Heart left ventricle (tissue), 16 donors: ENCODE results near the gene DYSF. TPM values are rescaled to one million over a fixed set of nuclear protein-coding genes. Genes with fewer than 3 reads are reported as not detected.

ENCODE experiments used
- ATAC-seq, 4 donors: fragments of 200-7000 bp; cut with Tn5 transposase; one replicate each; pipeline ENCODE4 v1.9.1; 2020 to 2022; ENCODE audit warnings: moderate library complexity in 4 of 4, mild to moderate bottlenecking in 3 of 4, moderate number of reproducible peaks in 1 of 4
- DNase-seq, 5 donors: peaks; one replicate each; pipeline ENCODE4 v3.0.0-alpha.2; 2020
- H3K27ac ChIP-seq, 12 donors: fragments of 200-600 bp; sonication (generic) in 4 of 12; one replicate each; pipeline versions ENCODE4 v1.5.0 to v1.8.0; 2016 to 2022; ENCODE audit warnings: mild to moderate bottlenecking in 2 of 12
- H3K27me3 ChIP-seq, 9 donors: fragments of 200-600 bp; sonication (generic) in 2 of 9; one replicate each; pipeline versions ENCODE4 v1.5.1 to v1.8.0; 2016 to 2022; ENCODE audit warnings: mild to moderate bottlenecking in 3 of 9
- H3K36me3 ChIP-seq, 9 donors: fragments of 200-600 bp; sonication (generic) in 2 of 9; one replicate each; pipeline versions ENCODE4 v1.5.0 to v1.8.0; 2018 to 2022; ENCODE audit warnings: mild to moderate bottlenecking in 2 of 9
- H3K4me1 ChIP-seq, 12 donors: fragments of 200-600 bp; sonication (generic) in 4 of 12; one replicate each; pipeline versions ENCODE4 v1.5.0 to v1.8.0; 2016 to 2022; ENCODE audit warnings: mild to moderate bottlenecking in 3 of 12
- H3K4me3 ChIP-seq, 12 donors: fragments of 200-600 bp; sonication (generic) in 4 of 12; one replicate each; pipeline versions ENCODE4 v1.5.0 to v1.8.0; 2017 to 2022; ENCODE audit warnings: mild to moderate bottlenecking in 9 of 12, moderate library complexity in 4 of 12
- H3K9me3 ChIP-seq, 12 donors: fragments of 200-600 bp; sonication (generic) in 4 of 12; one replicate each; pipeline versions ENCODE4 v1.5.0 to v1.8.0; 2016 to 2022; ENCODE audit warnings: mild to moderate bottlenecking in 1 of 12
- POLR2A ChIP-seq, 2 donors: fragments of 450-650 bp; IDR thresholded peaks; one replicate each; pipeline ENCODE4 v1.6.1; 2017; ENCODE audit warnings: antibody characterized with exemption in 2 of 2, mild to moderate bottlenecking in 2 of 2, moderate library complexity in 2 of 2
- WGBS, 4 donors: extraction: QIAGEN DNeasy Blood & Tissue Kit in 2 of 4; methylation state at CpG; one replicate each; pipeline versions ENCODE4 v1.1.5 to v1.1.7; 2013 to 2018; 5-methylcytosine and 5-hydroxymethylcytosine counted together
- intact Hi-C, 10 donors: fragments of 100-400 bp; cut with DNase I; formaldehyde crosslinking; loops; one replicate each; pipeline versions ENCODE4 v1.11.1 to v1.14.2; 2022
- polyA plus RNA-seq, 2 donors: library from polyadenylated mRNA; stranded (reverse); fragments of 200-250 nt; gene quantifications; one replicate each; pipeline ENCODE4 v1.2.3, GENCODE V29; 2013
- total RNA-seq, 9 donors: library from RNA; depleted of rRNA in 2 of 9; stranded (reverse); fragments of >200 nt in 2 of 9; fragmentation: NEBNext Ultra II Directional in 3 of 9; extraction: Animal tissue kit (Norgen Biotek cat#: 25700) in 3 of 9; gene quantifications; one replicate each; pipeline versions ENCODE4 v1.1.0 to v1.2.4, GENCODE V29; 2016 to 2023
- TF ChIP-seq, protein P1 (sequence below), 12 donors: fragments of 200-600 bp; sonication (generic) in 4 of 12; IDR thresholded peaks; one replicate each; pipeline versions ENCODE4 v1.5.0 to v1.8.0; 2018 to 2022; ENCODE audit warnings: antibody characterized with exemption in 12 of 12, mild to moderate bottlenecking in 5 of 12
- donor health status: ischemic (EF 13 %, LVEDD 7.1; RV severe dilation, severe dysfunction).
- donor health status: healthy with polysubstance abuse.
- donor health status: DM: no; HTN: yes; CAD: no.
- donor health status: DM: no; HTN: no; CAD: no.
- donor health status: ischemic (EF 25% LVEDD 6.9; RV normal size, moderate dysfunction).
- donor health status: ischemic (EF 25% LVEDD 5.7; RV mildly dilated, moderate dysfunction).
- donor health status: healthy.
- donor health status: DM: yes; HTN: yes; CAD: no.
- donor health status: ischemic (EF 35%, LVEDD 5.7; RV mildly dilated, moderate dysfunction).
- donor health status: nonischemic (EF 11% LVEDD 7.7; RV severe dilation, severe dysfunction).
- donor health status: DM: yes; HTN: yes; CAD: no.
- donor health status: PGD.
- donor health status: ischemic (EF 29% LVEDD 5.4; RV normal size, mild dysfunction).
- donor health status: nonischemic (EF 23%, LVEDD 6.1; RV moderate dilation, normal function).

DYSF gene
- total and polyA plus RNA-seq, 11 donors = 25.5 to 99.9 (median 78.6) TPM

DNA sequence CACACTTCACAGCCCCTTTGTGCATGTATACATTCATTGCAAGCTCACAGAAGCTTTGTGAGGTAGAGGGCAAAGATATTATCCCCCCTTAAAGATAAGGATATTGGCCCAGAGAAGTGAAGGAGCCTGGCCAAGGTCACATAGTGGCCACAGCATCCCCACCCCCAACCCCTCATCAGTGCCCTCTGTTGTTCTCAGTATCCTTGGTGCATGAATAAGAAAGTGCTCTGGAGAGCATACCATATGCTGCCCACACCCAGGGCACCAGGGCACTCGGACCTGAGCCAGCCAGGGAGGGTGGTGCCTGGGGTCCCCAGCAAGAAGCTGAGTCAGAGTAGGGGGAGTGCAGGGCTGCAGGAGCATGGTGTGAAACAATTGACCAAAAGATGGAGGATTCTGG is 3.3 kb downstream of the DYSF start:
- WGBS, 4 donors = 44 to 65% (median 58%) methylated on average over 1 of the region's 1 CpG
- TF ChIP-seq, protein P1, sequence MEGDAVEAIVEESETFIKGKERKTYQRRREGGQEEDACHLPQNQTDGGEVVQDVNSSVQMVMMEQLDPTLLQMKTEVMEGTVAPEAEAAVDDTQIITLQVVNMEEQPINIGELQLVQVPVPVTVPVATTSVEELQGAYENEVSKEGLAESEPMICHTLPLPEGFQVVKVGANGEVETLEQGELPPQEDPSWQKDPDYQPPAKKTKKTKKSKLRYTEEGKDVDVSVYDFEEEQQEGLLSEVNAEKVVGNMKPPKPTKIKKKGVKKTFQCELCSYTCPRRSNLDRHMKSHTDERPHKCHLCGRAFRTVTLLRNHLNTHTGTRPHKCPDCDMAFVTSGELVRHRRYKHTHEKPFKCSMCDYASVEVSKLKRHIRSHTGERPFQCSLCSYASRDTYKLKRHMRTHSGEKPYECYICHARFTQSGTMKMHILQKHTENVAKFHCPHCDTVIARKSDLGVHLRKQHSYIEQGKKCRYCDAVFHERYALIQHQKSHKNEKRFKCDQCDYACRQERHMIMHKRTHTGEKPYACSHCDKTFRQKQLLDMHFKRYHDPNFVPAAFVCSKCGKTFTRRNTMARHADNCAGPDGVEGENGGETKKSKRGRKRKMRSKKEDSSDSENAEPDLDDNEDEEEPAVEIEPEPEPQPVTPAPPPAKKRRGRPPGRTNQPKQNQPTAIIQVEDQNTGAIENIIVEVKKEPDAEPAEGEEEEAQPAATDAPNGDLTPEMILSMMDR (IDR thresholded peaks at IDR 0.05) = no peak
- TF ChIP-seq POLR2A (IDR thresholded peaks at IDR 0.05) = no peak
- Histone ChIP-seq H3K27ac (peak overlapping the region; percentile 47 to 92 (median 90)), H3K4me3 (no peak overlapping the region), H3K27me3 (peaks cover 0 to 12% (median 0%) of the 10 kb centered on the region in 9 donors), H3K4me1 (peaks cover 0 to 99% (median 90%) of the 10 kb centered on the region in 12 donors), H3K36me3 (no peaks in the 10 kb centered on the region), H3K9me3 (no peaks in the 10 kb centered on the region)
- ATAC-seq (no peak), DNase-seq (no peak)
- intact Hi-C loops = loop anchor here in 2 of 10 donors (10.0 kb wide), 1 partner anchor 232 kb away; the partner anchor contains the start of gene PAIP2B (in 2 of the 2)

DNA sequence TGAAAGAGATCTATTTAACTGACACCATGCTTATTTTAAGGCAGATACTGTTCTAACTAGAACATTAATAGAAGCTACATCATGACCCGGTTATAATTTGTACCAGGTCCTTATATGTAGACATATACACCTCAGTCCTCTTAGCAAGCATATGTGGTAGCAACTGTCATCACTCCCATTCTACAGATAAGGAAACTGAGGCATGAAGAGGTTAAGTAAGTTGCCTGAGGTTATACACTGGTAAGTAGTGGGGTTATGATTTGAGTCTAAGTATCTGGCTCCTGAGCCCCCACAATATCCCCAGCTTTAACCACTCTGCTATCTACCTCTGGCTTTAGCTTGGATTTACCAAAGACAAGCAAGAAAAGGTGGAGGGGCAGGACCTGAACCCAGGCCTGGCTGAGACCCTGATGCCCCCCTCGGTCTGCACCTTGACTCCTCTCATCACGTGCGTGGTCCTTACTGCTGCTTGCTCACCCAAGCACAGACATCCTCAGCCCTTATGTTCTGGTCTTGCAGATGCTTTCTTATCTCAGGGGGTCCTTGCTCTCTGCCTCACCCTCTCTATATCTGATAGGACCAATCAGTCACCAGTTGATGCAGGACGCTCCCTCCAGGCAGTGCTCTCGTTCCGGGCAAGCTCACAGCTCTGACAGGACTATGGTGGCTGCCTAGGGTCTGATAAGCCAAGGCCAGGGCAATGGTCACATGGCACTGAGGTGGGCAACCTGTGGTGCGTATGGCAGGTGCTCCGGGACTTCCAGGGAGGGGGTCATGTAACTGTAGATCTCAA is 4.0 kb downstream of the DYSF start:
- no peak for DNase-seq
- Histone ChIP-seq H3K36me3 (no peaks in the 10 kb centered on the region), H3K27ac (peak overlapping the region; percentile 70 to 92 (median 90)), H3K4me1 (peaks cover 0 to 99% (median 86%) of the 10 kb centered on the region in 12 donors), H3K27me3 (peaks cover 0 to 12% (median 0%) of the 10 kb centered on the region in 9 donors), H3K4me3 (no peak overlapping the region), H3K9me3 (peaks cover 0 to 2% (median 0%) of the 10 kb centered on the region in 12 donors)
- TF ChIP-seq POLR2A (IDR thresholded peaks at IDR 0.05) = no peak
- TF ChIP-seq, protein P1 (IDR thresholded peaks at IDR 0.05) = no peak
- intact Hi-C loops = loop anchor here in 2 of 10 donors (10.0 kb wide), 1 partner anchor 233 kb away; the partner anchor contains the start of gene PAIP2B (in 2 of the 2)
- no peak for ATAC-seq
- 84 to 86% (median 85%) methylated on average over 9 of the region's 9 CpGs for WGBS, 4 donors

DNA sequence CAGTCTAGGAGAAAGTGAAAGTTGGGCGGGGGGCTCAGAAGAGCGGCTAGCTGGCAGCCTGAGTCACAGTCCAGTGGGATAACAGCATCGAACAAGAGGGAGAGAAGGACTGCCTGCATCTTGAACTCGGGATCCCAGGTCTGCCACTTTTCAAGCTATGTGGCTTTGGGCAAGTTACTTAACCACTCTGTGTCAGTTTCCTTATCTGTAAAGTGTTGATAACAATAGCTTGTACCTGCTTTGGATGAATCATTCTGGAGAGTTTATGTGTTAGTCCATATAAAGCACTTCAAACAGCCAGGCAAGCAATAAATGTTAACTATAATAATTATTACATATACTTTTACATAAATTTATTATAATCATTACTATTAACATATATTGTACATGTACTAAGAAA is 4.6 kb downstream of the DYSF start:
- Histone ChIP-seq H3K4me1 (peaks cover 0 to 99% (median 82%) of the 10 kb centered on the region in 12 donors), H3K27ac (peak overlapping the region; percentile 70 to 92 (median 90)), H3K36me3 (no peaks in the 10 kb centered on the region), H3K27me3 (peaks cover 0 to 12% (median 0%) of the 10 kb centered on the region in 9 donors), H3K4me3 (no peak overlapping the region), H3K9me3 (peaks cover 0 to 8% (median 0%) of the 10 kb centered on the region in 12 donors)
- TF ChIP-seq, protein P1 (IDR thresholded peaks at IDR 0.05) = no peak
- TF ChIP-seq POLR2A (IDR thresholded peaks at IDR 0.05) = no peak
- ATAC-seq (no peak), DNase-seq (no peak)
- intact Hi-C loops = loop anchor here in 2 of 10 donors (10.0 kb wide), 1 partner anchor 233 kb away; the partner anchor contains the start of gene PAIP2B (in 2 of the 2)
- 82 to 96% (median 91%) methylated on average over 4 of the region's 4 CpGs for WGBS, 4 donors
